Upper lobe of right lung (tissue), 1 donor: ENCODE results near the gene CALB2. TPM values are rescaled to one million over a fixed set of nuclear protein-coding genes. Genes with fewer than 3 reads are reported as not detected.

ENCODE experiments used
- ATAC-seq: fragments of 200-7000 bp; cut with Tn5 transposase; one replicate; pipeline ENCODE4 v1.9.1; 2020; ENCODE audit warnings: mild to moderate bottlenecking, moderate library complexity
- DNase-seq: peaks from one replicate; pipeline ENCODE4 v3.0.0-alpha.2; 2020
- H3K27ac ChIP-seq: fragments of 200-600 bp; one replicate; pipeline ENCODE4 v1.8.0; 2022
- H3K27me3 ChIP-seq: fragments of 200-600 bp; one replicate; pipeline ENCODE4 v1.8.0; 2022; ENCODE audit warnings: mild to moderate bottlenecking
- H3K36me3 ChIP-seq: fragments of 200-600 bp; one replicate; pipeline ENCODE4 v1.8.0; 2022
- H3K4me1 ChIP-seq: fragments of 200-600 bp; one replicate; pipeline ENCODE4 v1.8.0; 2022
- H3K4me3 ChIP-seq: fragments of 200-600 bp; one replicate; pipeline ENCODE4 v1.8.0; 2022; ENCODE audit warnings: mild to moderate bottlenecking
- H3K9me3 ChIP-seq: fragments of 200-600 bp; one replicate; pipeline ENCODE4 v1.8.0; 2022
- intact Hi-C: fragments of 100-400 bp; cut with DNase I; formaldehyde crosslinking; loops from one replicate; pipeline ENCODE4 v1.11.0; 2022
- total RNA-seq: library from RNA; stranded (reverse); fragmentation: NEBNext Ultra II Directional; extraction: Animal tissue kit (Norgen Biotek cat#: 25700); gene quantifications from one replicate; pipeline ENCODE4 v1.2.1, GENCODE V29; 2021
- TF ChIP-seq, protein P1 (sequence below): fragments of 200-600 bp; IDR thresholded peaks from one replicate; pipeline ENCODE4 v1.8.0; 2022; ENCODE audit warnings: antibody characterized with exemption
- donor health status: DM: no; HTN: yes; CAD: no; lungs with severe emphysema.

CALB2 gene
- total RNA-seq, 1 donor from 2014 or later: 4.6 TPM

DNA sequence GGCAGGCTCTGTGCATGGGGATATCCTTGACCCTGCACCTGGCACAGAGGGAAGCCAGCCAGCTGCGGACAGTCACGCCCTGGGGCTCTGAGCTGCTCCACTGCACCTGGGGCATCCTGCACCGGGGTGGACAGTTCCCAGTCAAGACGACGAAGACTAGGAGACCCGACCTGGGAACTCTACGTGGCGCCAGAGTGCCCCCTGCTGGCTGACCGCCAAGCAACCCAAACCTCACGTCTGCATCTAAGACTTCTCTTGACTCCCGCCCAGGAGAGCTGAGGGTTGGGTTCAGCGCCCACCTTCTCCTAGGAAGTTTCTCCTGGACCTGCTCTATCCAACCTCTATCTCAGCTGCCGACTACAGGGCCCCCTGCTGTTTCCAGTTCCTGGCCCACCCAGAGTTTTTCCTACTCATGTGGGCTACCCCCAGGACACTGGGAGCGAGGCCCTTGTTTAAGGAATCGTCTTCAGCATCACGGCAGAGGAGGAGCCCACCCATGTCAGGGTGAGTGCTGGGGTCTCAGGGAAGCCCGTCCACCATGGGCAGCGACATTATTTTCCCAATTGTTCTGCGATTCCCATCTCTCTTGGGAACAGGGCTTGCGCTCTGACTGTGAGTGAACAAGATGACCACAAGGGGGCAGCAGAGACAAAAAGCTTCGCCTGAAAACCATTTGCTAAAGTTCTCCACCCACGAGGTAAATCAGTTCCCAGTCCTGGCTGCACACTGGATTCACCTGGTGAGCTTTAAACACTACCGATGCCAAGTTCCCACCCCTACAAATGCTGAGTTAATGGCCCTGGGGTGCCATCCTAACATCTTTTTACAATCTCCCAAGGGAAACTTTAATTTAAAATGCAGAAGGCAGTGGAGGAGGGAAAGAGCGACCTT is 54.0 kb downstream of the CALB2 start:
- peak; percentile 87 for ATAC-seq
- TF ChIP-seq, protein P1, sequence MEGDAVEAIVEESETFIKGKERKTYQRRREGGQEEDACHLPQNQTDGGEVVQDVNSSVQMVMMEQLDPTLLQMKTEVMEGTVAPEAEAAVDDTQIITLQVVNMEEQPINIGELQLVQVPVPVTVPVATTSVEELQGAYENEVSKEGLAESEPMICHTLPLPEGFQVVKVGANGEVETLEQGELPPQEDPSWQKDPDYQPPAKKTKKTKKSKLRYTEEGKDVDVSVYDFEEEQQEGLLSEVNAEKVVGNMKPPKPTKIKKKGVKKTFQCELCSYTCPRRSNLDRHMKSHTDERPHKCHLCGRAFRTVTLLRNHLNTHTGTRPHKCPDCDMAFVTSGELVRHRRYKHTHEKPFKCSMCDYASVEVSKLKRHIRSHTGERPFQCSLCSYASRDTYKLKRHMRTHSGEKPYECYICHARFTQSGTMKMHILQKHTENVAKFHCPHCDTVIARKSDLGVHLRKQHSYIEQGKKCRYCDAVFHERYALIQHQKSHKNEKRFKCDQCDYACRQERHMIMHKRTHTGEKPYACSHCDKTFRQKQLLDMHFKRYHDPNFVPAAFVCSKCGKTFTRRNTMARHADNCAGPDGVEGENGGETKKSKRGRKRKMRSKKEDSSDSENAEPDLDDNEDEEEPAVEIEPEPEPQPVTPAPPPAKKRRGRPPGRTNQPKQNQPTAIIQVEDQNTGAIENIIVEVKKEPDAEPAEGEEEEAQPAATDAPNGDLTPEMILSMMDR: peak; percentile 82
- H3K27ac ChIP-seq: no peak overlapping the region
- no peaks in the 10 kb centered on the region for H3K4me1 ChIP-seq
- no peak overlapping the region for H3K4me3 ChIP-seq
- no peaks in the 10 kb centered on the region for H3K9me3 ChIP-seq
- DNase-seq: peak; percentile 73
- intact Hi-C loops: loop anchor here (5.0 kb wide), 1 partner anchor 90 kb away; no protein-coding TSS in a partner anchor
- H3K36me3 ChIP-seq: no peaks in the 10 kb centered on the region
- peaks cover 30% of the 10 kb centered on the region for H3K27me3 ChIP-seq

DNA sequence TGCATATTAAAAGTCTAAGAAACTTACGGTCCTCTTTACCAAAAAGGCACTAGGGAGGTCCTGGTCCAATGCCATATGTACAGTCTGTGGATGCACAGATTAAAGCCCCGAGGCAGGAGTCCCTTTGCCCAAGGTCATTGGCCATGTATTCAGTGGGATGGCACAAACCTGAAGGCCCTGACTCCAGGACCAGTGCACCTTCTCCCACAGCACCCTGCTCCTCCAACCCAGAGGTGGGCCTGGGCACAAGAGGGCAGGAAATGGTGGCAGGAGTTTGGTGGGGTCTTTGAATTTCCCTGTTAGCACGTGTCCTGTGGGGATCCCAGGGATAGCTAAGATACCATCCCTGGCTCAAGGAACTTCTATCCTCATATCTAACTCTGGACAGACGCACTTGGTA is 54.8 kb downstream of the CALB2 start:
- peak; percentile 15 for DNase-seq
- no peak for ATAC-seq
- TF ChIP-seq, protein P1: no peak
- H3K27me3 ChIP-seq: peaks cover 28% of the 10 kb centered on the region
- H3K9me3 ChIP-seq: no peaks in the 10 kb centered on the region
- no peaks in the 10 kb centered on the region for H3K4me1 ChIP-seq
- intact Hi-C loops: loop anchor here (5.0 kb wide), 1 partner anchor 89 kb away; no protein-coding TSS in a partner anchor
- H3K4me3 ChIP-seq: no peak overlapping the region
- no peaks in the 10 kb centered on the region for H3K36me3 ChIP-seq
- no peak overlapping the region for H3K27ac ChIP-seq

DNA sequence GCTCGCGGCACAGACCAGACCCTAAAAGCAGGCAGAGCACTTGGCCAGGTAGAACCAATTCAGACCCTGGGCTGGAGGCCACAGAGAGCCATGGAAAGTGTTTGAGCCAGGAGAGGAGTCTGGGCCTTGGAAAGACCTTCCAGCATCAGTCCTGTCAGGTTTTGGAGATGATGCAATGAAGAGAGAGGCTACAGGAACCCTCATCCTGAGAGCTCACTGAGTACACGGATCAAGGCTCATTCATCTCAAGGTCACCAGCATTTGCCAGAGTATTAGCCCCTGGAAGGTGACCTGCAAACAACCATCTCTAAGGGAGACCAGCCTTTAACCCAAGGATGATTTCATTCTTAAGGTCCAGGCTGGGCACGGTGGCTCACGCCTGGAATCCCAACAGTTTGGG is 55.5 kb downstream of the CALB2 start:
- Histone ChIP-seq H3K27me3 (peaks cover 21% of the 10 kb centered on the region), H3K36me3 (no peaks in the 10 kb centered on the region), H3K9me3 (no peaks in the 10 kb centered on the region), H3K27ac (no peak overlapping the region), H3K4me3 (no peak overlapping the region), H3K4me1 (no peaks in the 10 kb centered on the region)
- TF ChIP-seq, protein P1: no peak
- DNase-seq (peak; percentile 16), ATAC-seq (no peak)
- intact Hi-C loops: loop anchor here (5.0 kb wide), 1 partner anchor 88 kb away; no protein-coding TSS in a partner anchor

DNA sequence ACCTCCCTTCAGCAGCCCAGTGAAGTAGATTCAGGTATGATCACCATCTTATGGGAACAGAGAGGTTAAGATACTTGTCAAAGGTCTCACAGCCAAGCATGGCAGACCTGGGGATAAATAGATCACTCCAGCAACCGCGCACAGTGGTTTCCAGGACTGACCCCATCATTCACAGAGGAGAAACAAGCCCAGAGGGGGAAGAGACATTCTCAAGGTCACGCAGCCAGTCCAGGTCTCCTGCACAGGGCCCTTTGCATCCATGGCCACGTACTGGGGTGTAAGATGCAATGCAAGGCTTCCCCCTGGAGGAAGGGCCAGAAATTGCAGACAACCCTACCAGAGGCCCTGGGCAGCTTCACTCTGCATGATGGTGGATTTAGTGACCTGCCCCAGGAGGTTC is 63.4 kb downstream of the CALB2 start:
- ATAC-seq: peak; percentile 64

DNA sequence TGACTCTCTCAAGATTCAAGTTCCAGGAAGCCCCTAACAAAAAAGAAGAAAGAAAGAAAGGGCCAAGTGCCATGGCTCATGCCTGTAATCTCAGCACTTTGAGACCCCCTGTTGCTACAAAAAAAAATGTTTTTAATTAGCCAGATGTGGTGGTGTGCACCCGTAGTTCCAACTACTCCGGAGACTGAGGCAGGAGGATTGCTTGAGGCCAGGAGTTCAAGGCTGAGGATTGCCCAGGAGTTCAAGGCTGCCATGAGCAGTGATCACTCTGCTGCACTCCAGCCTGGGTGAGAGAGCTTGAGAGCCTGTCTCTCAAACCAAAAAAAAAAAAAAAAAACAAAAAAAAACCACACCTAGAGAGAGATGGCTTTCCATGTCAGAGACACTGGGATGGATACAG is 64.5 kb downstream of the CALB2 start:
- TF ChIP-seq, protein P1: no peak
- Histone ChIP-seq H3K4me3 (no peak overlapping the region), H3K27ac (no peak overlapping the region), H3K4me1 (no peaks in the 10 kb centered on the region), H3K36me3 (no peaks in the 10 kb centered on the region), H3K9me3 (no peaks in the 10 kb centered on the region), H3K27me3 (peaks cover 18% of the 10 kb centered on the region)
- no peak for ATAC-seq
- no peak for DNase-seq
- intact Hi-C loops: no loop called here

More for the DNA sequence above, 63.4 kb downstream of the CALB2 start:
- no peaks in the 10 kb centered on the region for H3K4me1 ChIP-seq
- TF ChIP-seq, protein P1: peak; percentile 34
- peak; percentile 47 for DNase-seq
- no peak overlapping the region for H3K4me3 ChIP-seq
- H3K27ac ChIP-seq: no peak overlapping the region
- peaks cover 18% of the 10 kb centered on the region for H3K27me3 ChIP-seq
- H3K36me3 ChIP-seq: no peaks in the 10 kb centered on the region
- intact Hi-C loops: no loop called here
- no peaks in the 10 kb centered on the region for H3K9me3 ChIP-seq
